ES-I3 (cell line): ENCODE measurements around the gene MSH2.
"Not testable (repeated sequence)": the region's sequence is repeated elsewhere in the genome, so short reads cannot be mapped to it uniquely, and the experiment has no call there.

Experiments
- H3K36me3 ChIP-seq: 2 replicates; pipeline ENCODE4 v1.6.1; 2013; ENCODE audit warnings: mild to moderate bottlenecking, low read length, control low read depth, moderate library complexity; ENCODE audit not compliant: insufficient read depth
- H3K4me1 ChIP-seq: 2 replicates; pipeline ENCODE4 v1.6.1; 2013; ENCODE audit warnings: mild to moderate bottlenecking, control low read depth, low read length; ENCODE audit not compliant: insufficient read depth
- H3K9ac ChIP-seq: 2 replicates; pipeline ENCODE4 v1.6.1; 2013; ENCODE audit warnings: low read depth, mild to moderate bottlenecking, low read length, moderate library complexity
- H3K9me3 ChIP-seq: 2 replicates; pipeline ENCODE4 v1.6.1; 2013; ENCODE audit warnings: mild to moderate bottlenecking, low read length, moderate library complexity; ENCODE audit not compliant: control insufficient read depth, insufficient read depth

Gene MSH2

DNA sequence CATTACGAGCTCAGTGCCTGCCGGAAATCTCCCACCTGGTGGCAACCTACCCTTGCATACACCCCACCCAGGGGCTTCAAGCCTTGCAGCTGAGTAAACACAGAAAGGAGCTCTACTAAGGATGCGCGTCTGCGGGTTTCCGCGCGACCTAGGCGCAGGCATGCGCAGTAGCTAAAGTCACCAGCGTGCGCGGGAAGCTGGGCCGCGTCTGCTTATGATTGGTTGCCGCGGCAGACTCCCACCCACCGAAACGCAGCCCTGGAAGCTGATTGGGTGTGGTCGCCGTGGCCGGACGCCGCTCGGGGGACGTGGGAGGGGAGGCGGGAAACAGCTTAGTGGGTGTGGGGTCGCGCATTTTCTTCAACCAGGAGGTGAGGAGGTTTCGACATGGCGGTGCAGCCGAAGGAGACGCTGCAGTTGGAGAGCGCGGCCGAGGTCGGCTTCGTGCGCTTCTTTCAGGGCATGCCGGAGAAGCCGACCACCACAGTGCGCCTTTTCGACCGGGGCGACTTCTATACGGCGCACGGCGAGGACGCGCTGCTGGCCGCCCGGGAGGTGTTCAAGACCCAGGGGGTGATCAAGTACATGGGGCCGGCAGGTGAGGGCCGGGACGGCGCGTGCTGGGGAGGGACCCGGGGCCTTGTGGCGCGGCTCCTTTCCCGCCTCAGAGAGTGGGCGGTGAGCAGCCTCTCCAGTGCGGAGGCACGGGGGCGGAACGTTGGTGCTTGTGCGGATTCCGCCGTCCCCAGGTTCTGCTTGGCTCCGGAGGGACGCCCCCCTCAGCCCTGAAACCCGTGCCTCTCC lies at the start of gene MSH2:
Gene MSH2, plus strand, starts transcription at position 352 of the 804 bp plus-strand sequence. Its CDS starts 36 bp downstream, at position 388.
- Histone ChIP-seq H3K9ac (peak within 1 kb of the TSS; percentile 82), H3K4me1 (peaks cover 4% of the 10 kb centered on the region; the same call in 1 of the 2 replicates), H3K9me3 (no peaks in the 10 kb centered on the region), H3K36me3 (peaks cover 5% of the 10 kb centered on the region)

DNA sequence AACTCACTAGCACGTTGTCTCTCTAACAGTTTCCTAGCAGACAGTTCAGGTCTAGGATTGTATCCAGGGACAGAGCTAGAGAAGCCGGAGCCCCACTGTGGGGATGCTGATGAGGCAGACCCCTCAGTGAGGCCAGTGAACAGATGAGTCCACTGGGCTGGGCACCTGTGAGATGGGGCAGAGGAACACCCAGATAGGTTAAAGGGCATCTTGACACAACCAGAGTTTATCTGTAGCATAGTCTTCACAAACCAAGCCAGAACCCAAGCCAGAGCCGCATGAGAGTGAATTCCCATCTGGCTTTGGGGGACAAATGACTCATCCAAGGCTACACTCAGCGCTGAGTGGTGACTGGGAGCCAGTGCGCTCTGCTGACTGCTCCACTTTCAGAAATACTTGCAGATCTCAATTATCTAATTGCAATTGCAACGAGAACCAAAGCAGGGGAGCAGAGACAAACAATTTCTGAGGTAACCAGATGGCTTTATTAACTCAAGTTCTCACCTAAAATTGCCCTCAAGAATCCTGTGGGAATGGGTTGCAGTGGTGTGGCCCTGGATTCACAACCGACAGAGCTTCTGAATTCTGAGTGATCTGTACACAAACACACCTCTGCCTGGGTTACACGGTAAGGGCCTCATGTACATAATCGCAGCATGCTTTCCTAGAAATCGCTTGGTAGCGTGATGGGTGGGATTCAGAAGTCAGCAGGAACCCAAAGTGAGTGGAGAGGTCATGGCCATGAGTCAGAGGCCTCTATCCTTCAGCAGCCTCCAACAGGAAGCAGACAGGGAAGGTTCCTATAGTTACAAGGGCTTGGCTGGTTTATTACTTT lies 48.7 kb upstream of the MSH2 start:
- Histone ChIP-seq H3K9me3 (no peaks in the 10 kb centered on the region), H3K4me1 (peaks cover 20% of the 10 kb centered on the region), H3K36me3 (no peaks in the 10 kb centered on the region), H3K9ac (no peak overlapping the region)

DNA sequence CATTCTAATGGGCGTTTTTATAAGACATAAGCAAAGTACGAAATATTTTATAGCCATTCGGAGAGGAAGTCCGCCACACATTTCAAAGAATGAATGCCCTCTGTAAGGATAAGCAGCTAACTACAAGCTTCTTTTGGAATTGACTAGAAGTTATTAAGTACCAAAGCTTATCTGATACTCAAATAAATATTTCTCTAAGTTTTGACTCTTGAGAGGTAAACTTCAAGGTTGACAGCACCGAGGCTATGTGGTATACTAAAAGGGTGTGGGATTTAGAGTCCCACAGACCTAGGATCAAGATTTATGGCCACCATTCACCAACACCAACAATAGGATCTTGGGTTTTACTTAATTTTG lies 48.1 kb upstream of the MSH2 start:
- H3K36me3 ChIP-seq: no peaks in the 10 kb centered on the region
- no peaks in the 10 kb centered on the region for H3K9me3 ChIP-seq
- H3K4me1 ChIP-seq: peaks cover 20% of the 10 kb centered on the region
- no peak overlapping the region for H3K9ac ChIP-seq

DNA sequence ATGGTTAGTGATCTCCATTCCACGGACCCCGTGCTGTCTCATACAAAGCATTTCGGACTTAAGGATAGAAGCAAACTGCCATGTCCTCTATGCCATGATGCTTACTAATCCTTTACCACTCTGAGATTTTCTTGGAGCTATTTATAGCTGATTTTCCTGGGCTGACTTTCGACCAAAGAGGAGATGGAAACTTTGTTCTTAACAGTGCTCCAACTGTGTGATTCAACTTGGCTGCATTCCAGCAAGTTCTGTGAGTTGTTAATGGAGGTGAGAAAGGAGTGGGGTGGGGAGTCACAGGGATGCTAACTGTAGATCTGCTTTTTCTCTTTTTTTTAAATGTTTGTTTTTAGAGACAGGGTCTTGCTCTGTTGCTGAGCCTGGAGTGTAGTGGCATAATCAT lies 45.5 kb upstream of the MSH2 start:
- H3K36me3 ChIP-seq: no peaks in the 10 kb centered on the region
- H3K9me3 ChIP-seq: no peaks in the 10 kb centered on the region
- H3K4me1 ChIP-seq: peaks cover 20% of the 10 kb centered on the region
- H3K9ac ChIP-seq: no peak overlapping the region

DNA sequence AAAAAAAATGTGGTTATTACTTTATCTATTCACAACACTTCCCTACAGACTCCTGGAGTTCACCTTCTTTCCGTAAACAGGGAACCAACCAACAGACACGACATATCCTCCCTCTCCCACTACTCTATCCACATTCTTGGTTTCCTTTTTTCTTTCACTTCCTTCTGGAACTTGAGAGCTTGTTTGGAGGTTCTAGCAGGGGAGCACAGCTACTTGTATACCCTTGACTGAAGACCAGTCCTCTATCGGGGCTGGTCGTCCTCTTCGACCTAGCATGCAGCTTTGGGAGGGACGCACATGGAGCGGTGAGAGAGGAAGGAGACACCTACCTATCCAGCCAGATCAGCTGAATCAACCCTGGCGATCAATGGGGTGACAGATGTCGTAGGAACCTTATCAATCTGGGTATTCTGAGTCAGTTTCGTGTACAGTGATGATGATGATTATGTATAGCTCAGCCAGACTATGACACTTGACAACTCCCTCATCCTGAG lies 43.5 kb upstream of the MSH2 start:
- Histone ChIP-seq H3K9ac (no peak overlapping the region), H3K36me3 (no peaks in the 10 kb centered on the region), H3K9me3 (no peaks in the 10 kb centered on the region), H3K4me1 (peaks cover 15% of the 10 kb centered on the region)

DNA sequence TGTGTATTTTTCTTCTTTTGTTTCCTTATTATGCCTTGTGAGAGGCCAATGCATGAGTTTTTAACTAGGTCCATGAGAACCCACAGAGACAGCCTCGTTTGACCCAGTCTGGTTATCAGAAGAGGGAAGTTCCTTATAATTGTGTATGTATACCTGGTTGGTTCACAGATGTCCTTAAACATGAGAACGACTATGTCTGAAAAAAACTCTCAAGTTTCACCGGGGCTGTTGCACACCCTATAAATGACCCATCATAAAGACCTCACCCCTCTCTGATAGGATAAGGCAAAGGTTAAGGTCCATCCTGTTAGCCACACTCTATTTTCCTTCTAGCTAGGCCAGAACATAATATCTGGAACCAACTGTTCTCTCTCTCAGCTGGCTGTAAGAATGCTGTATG lies 42.7 kb upstream of the MSH2 start:
- H3K4me1 ChIP-seq: peaks cover 8% of the 10 kb centered on the region
- no peaks in the 10 kb centered on the region for H3K9me3 ChIP-seq
- no peaks in the 10 kb centered on the region for H3K36me3 ChIP-seq
- no peak overlapping the region for H3K9ac ChIP-seq

DNA sequence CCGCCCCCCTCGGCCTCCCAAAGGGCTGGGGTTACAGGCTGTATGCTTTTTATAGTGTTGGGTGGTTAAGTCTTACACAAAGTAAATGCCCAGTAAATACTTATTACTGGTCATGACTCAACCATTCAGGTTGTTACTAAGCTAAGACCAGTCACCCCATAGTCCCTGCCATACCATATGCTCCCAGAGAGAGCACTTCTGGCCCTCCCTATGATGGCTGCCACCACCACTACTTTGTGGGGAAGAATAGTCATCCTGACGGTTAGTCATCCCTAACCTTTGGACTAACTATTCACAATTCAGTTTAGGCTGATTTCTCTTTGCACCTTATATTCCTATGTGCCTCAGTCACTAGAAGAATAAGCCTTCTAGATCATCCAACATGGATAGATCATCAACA lies 42.0 kb upstream of the MSH2 start:
- Histone ChIP-seq H3K9ac (no peak overlapping the region), H3K4me1 (peaks cover 8% of the 10 kb centered on the region), H3K9me3 (no peaks in the 10 kb centered on the region), H3K36me3 (no peaks in the 10 kb centered on the region)

DNA sequence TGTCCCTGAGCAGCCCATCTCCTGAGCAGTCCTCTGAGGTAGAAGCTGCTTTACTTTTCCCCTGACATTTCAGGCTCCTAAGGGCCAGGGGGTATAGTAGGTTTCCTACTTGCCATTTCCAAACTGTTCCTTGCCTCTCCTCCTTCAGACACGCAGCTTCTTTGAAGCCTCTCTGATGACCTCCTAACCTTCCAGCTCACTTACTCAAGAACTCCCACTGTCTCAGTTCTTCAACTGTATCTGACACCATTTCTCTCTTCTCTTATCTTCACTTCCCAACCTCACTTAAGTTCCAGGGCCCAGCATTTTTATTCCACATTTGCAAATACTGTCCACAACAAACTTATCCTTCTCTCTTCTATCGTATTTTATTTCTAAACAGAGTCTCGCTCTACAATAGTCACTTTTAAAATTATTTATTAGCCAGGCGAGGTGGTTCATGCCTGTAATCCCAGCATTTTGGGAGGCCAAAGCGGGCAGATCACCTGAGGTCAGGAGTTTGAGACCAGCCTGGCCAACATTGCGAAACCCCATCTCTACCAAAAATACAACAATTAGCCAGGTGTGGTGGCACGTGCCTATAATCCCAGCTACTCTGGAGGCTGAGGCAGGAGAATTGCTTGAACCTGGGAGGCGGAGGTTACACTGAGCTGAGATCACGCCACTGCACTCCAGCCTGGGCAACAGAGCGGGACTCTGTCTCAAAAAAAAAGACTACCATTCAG lies 41.3 kb upstream of the MSH2 start:
- not testable (repeated sequence) for H3K9ac ChIP-seq, H3K36me3 ChIP-seq, H3K4me1 ChIP-seq, H3K9me3 ChIP-seq

DNA sequence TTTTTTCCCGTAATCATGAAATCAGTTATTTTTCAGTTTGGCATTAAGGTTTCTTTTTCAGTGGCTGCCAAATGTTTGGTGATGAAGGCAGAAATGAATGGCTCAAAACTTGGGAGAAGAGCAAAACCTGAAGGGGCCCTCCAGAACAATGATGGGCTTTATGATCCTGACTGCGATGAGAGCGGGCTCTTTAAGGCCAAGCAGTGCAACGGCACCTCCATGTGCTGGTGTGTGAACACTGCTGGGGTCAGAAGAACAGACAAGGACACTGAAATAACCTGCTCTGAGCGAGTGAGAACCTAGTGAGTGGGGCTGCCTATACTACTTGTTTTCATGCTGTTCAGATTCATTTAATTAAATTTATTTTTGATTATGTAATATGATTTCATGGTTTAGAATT lies 29.2 kb upstream of the MSH2 start:
- H3K9me3 ChIP-seq: no peaks in the 10 kb centered on the region
- peaks cover 4% of the 10 kb centered on the region; the same call in 1 of the 2 replicates for H3K36me3 ChIP-seq
- H3K9ac ChIP-seq: no peak overlapping the region
- H3K4me1 ChIP-seq: no peaks in the 10 kb centered on the region

DNA sequence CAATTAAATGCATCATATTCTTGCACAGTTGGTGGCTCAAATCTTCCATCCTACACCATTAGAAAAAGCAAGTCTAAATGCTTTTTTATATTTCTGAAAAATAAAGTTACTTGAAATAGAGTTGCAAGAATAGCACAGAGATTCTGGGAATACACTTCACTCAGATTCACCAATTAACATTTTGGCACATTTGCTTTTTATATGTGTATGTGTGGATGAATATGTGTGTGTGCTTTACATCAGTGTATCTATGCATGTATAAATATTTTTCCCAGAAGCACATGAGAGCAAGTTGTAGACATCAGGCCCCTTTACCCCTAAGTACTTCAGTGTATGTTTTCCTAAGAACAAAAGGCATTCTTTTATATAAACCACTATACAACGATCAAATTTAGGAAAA lies 27.6 kb upstream of the MSH2 start:
- Histone ChIP-seq H3K9me3 (no peaks in the 10 kb centered on the region), H3K36me3 (peaks cover 12% of the 10 kb centered on the region; the same call in 1 of the 2 replicates), H3K9ac (no peak overlapping the region), H3K4me1 (no peaks in the 10 kb centered on the region)

DNA sequence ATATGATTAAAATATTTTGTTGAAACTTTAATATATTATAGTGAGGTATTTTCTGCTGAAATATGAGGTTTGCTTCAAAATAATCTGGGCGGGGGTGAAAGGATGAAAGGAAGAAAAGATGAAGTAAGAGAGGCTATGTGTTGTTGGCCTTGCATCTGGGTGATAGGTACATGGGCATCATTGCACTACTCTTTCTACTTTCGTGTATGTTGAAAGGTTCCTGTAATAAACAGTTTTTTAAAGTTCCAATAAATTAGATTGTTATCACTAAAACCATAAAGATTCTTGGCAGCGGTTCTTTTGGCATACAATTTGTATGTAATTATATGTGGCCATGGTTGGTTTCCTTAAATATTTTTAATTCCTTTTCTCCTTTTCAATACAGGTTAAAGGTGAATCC lies 23.6 kb upstream of the MSH2 start:
- peaks cover 16% of the 10 kb centered on the region; the same call in 1 of the 2 replicates for H3K36me3 ChIP-seq
- H3K9ac ChIP-seq: no peak overlapping the region
- H3K9me3 ChIP-seq: no peaks in the 10 kb centered on the region
- no peaks in the 10 kb centered on the region for H3K4me1 ChIP-seq

DNA sequence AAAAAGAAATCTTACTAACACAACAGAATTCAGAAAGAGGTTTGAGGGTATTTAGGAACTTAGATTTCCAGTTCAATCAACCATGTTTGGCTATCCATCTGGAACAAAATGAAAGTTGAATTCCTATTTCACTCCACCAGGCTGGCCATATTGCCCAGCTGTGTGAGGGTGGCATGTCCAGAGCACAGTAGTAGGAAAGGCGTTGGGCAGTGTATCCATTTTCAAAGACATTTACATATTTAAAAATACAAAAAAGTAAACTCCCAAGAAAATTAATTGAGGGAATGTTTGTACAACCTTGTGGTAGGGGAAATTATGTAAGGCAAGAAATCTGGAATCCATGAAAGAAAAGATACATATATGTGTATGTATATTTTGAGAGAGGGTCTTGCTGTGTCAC lies 21.5 kb upstream of the MSH2 start:
- Histone ChIP-seq H3K9me3 (no peaks in the 10 kb centered on the region), H3K9ac (no peak overlapping the region), H3K4me1 (no peaks in the 10 kb centered on the region), H3K36me3 (peaks cover 18% of the 10 kb centered on the region; the same call in 1 of the 2 replicates)

DNA sequence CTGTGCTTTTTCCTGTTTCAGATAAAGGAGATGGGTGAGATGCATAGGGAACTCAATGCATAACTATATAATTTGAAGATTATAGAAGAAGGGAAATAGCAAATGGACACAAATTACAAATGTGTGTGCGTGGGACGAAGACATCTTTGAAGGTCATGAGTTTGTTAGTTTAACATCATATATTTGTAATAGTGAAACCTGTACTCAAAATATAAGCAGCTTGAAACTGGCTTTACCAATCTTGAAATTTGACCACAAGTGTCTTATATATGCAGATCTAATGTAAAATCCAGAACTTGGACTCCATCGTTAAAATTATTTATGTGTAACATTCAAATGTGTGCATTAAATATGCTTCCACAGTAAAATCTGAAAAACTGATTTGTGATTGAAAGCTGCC lies 16.4 kb upstream of the MSH2 start:
- Histone ChIP-seq H3K36me3 (peaks cover 7% of the 10 kb centered on the region; the same call in 1 of the 2 replicates), H3K9me3 (no peaks in the 10 kb centered on the region), H3K9ac (no peak overlapping the region), H3K4me1 (no peaks in the 10 kb centered on the region)

DNA sequence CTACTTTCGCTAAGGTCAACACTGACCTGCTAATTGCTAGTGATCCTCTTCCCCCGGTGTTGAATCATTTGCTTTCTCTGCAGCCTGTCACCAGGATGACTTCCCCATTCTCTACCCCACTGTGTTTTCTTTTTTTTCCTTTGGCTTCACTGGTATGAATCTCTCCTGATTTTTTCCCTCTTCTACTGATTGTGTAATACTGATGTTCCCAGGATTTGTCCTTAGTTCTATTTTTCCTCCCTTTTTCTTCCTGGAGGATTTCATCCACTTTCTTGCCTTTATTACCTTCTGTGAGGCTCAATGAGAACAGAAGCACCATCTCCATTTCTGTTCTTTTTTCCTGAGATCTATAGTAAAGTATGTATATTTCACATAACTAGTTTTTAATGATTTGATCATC lies 14.1 kb upstream of the MSH2 start:
- H3K4me1 ChIP-seq: no peaks in the 10 kb centered on the region
- peaks cover 7% of the 10 kb centered on the region; the same call in 1 of the 2 replicates for H3K36me3 ChIP-seq
- H3K9me3 ChIP-seq: no peaks in the 10 kb centered on the region
- H3K9ac ChIP-seq: no peak overlapping the region
